Measurements from ENCODE around the gene OR5H14. TPM values are rescaled to one million over a fixed set of nuclear protein-coding genes. Genes with fewer than 3 reads are reported as not detected.

The OR5H14 gene
- total and polyA plus RNA-seq, 2 of the 8 experiments (the other 6 are each of a cell fraction or from before 2014, with no cell fraction given), result not detected

- TF ChIP-seq CHD7 (IDR thresholded peaks at IDR 0.05; ENCODE audit: insufficient replicate concordance, low read length), result no peak
- no peak for TF ChIP-seq JUN (IDR thresholded peaks at IDR 0.05; ENCODE audit: low read depth, low read length)
These were observed 31.6 kb upstream of the OR5H14 start (continued) for GRCh38 chr3:98115717-98116116.
